Pancreas (tissue), 10 donors: Measurements from ENCODE around the gene NR2E1. TPM values are rescaled to one million over a fixed set of nuclear protein-coding genes. Genes with fewer than 3 reads are reported as not detected.

ENCODE experiments used
- ATAC-seq, 4 donors: fragments of 200-7000 bp; cut with Tn5 transposase; one replicate each; pipeline versions ENCODE4 v1.8.0 to v1.9.1; 2020; ENCODE audit warnings: mild to moderate bottlenecking in 4 of 4, moderate library complexity in 4 of 4
- DNase-seq, 6 donors: peaks; one replicate each; pipeline ENCODE4 v3.0.0-alpha.2; 2020
- FAIRE-seq: peaks from 2 replicates; lab custom pipeline; 2012; peaks lifted over from hg19 to GRCh38; lab: Jason Lieb, UNC
- H3K27ac ChIP-seq, 4 donors: fragments of 200-600 bp; sonication (generic); 1 replicate in 3 of 4; 2 replicates in 1 of 4; pipeline versions ENCODE4 v1.5.0 to v1.8.0; 2020
- H3K27me3 ChIP-seq, 4 donors: fragments of 200-600 bp; one replicate each; pipeline ENCODE4 v1.8.0; 2021
- H3K36me3 ChIP-seq, 3 donors: fragments of 200-600 bp; sonication (generic) in 1 of 3; one replicate each; pipeline versions ENCODE4 v1.5.0 to v1.8.0; 2020 to 2021
- H3K4me1 ChIP-seq, 3 donors: fragments of 200-600 bp; one replicate each; pipeline ENCODE4 v1.8.0; 2021
- H3K4me3 ChIP-seq, 4 donors: fragments of 200-600 bp; sonication (generic) in 2 of 4; one replicate each; pipeline versions ENCODE4 v1.5.0 to v1.8.0; 2020 to 2021
- H3K9me3 ChIP-seq, 4 donors: fragments of 200-600 bp; one replicate each; pipeline ENCODE4 v1.8.0; 2021
- CTCF ChIP-seq, 4 donors: fragments of 200-600 bp; sonication (generic) in 3 of 4; IDR thresholded peaks; one replicate each; pipeline versions ENCODE4 v1.5.0 to v1.8.0; 2021; ENCODE audit warnings: antibody characterized with exemption in 4 of 4
- WGBS, 2 donors: extraction: QIAGEN DNeasy Blood & Tissue Kit; methylation state at CpG; one replicate each; pipeline ENCODE4 v1.1.7; 2013; 5-methylcytosine and 5-hydroxymethylcytosine counted together
- intact Hi-C, 3 donors: fragments of 100-400 bp; cut with DNase I; formaldehyde crosslinking; loops; one replicate each; pipeline versions ENCODE4 v1.11.1 to v1.14.2; 2022
- polyA plus RNA-seq, 2 donors: library from polyadenylated mRNA; stranded (reverse); fragments of 200-250 nt; gene quantifications; one replicate each; pipeline ENCODE4 v1.2.3, GENCODE V29; 2013
- total RNA-seq, 6 donors: library from RNA; stranded (reverse); fragmentation: NEBNext Ultra II Directional in 4 of 6; extraction: Animal tissue kit (Norgen Biotek cat#: 25700) in 4 of 6; gene quantifications; one replicate each; pipeline versions ENCODE4 v1.2.1 to v1.2.4, GENCODE V29; 2021 to 2023
- donor health status: healthy with polysubstance abuse.
- donor health status: DM: no; HTN: no; CAD: no; lungs with moderate emphysema.
- donor health status: DM: no; HTN: no; CAD: no.
- donor health status: control.
- donor health status: control.
- donor health status: Bipolar disorder and iron deficiency.
- donor health status: DM: yes; HTN: yes; CAD: no.
- donor health status: DM: no; HTN: no; CAD: no.
- donor health status: DM: no; HTN: no; CAD: no.
- donor health status: DM: yes; HTN: yes; CAD: no.

The NR2E1 gene
- total and polyA plus RNA-seq, 8 donors = 0.02 to 0.19 (median 0.06) TPM; not detected in 5

- Histone ChIP-seq H3K4me1 (peaks cover 0 to 5% (median 0%) of the 10 kb centered on the region in 3 donors), H3K27me3 (peaks cover 0 to 9% (median 3%) of the 10 kb centered on the region in 4 donors), H3K4me3 (peak overlapping the region in 1 of 4 donors; percentile 54), H3K36me3 (no peaks in the 10 kb centered on the region), H3K9me3 (no peaks in the 10 kb centered on the region), H3K27ac (no peak overlapping the region)
- intact Hi-C loops = loop anchor here in 1 of 3 donors (5.0 kb wide), 1 partner anchor 78 kb away; no protein-coding TSS in a partner anchor
- 55 to 56% methylated on average over 43 of the region's 43 CpGs for WGBS, 2 donors
- no peak for TF ChIP-seq CTCF (IDR thresholded peaks at IDR 0.05)
- FAIRE-seq = no peak
- no peak for ATAC-seq
- DNase-seq = peak in 1 of 6 donors; percentile 58
Observed at GRCh38 chr6:108174371-108175175, 8.8 kb downstream of the NR2E1 start.

GRCh38 chr6:108175176-108175591 lies 9.4 kb downstream of the NR2E1 start:
- no peak overlapping the region for H3K27ac ChIP-seq
- H3K36me3 ChIP-seq = no peaks in the 10 kb centered on the region
- peaks cover 0 to 7% (median 2%) of the 10 kb centered on the region in 4 donors for H3K27me3 ChIP-seq
- 24 to 26% methylated on average over 22 of the region's 22 CpGs for WGBS, 2 donors
- no peaks in the 10 kb centered on the region for H3K9me3 ChIP-seq
- intact Hi-C loops = loop anchor here in 1 of 3 donors (5.0 kb wide), 1 partner anchor 77 kb away; no protein-coding TSS in a partner anchor
- FAIRE-seq = no peak
- peak overlapping the region; percentile 18 to 54 (median 34) for H3K4me3 ChIP-seq
- no peak for DNase-seq
- no peak for TF ChIP-seq CTCF (IDR thresholded peaks at IDR 0.05)
- ATAC-seq = peak in 2 of 4 donors; percentile 3 to 12
- H3K4me1 ChIP-seq = peaks cover 0 to 5% (median 0%) of the 10 kb centered on the region in 3 donors

GRCh38 chr6:108175592-108176279 lies 9.9 kb downstream of the NR2E1 start:
- H3K27ac ChIP-seq = no peak overlapping the region
- peaks cover 0 to 3% (median 0%) of the 10 kb centered on the region in 4 donors for H3K27me3 ChIP-seq
- peaks cover 0 to 5% (median 0%) of the 10 kb centered on the region in 3 donors for H3K4me1 ChIP-seq
- intact Hi-C loops = loop anchor here in 1 of 3 donors (5.0 kb wide), 1 partner anchor 77 kb away; no protein-coding TSS in a partner anchor
- ATAC-seq (peak; percentile 88 to 95 (median 92)), DNase-seq (peak; percentile 32 to 75 (median 55)), FAIRE-seq (no peak)
- TF ChIP-seq CTCF (IDR thresholded peaks at IDR 0.05) = peak in 2 of 4 donors; percentile 32 to 36
- WGBS, 2 donors = 2 to 3% methylated on average over 38 of the region's 38 CpGs
- H3K4me3 ChIP-seq = peak overlapping the region; percentile 18 to 54 (median 34)
- H3K9me3 ChIP-seq = no peaks in the 10 kb centered on the region
- H3K36me3 ChIP-seq = no peaks in the 10 kb centered on the region

- intact Hi-C loops = loop anchor here in 1 of 3 donors (5.0 kb wide), 1 partner anchor 76 kb away; no protein-coding TSS in a partner anchor
- ATAC-seq (peak; percentile 13 to 32 (median 22)), FAIRE-seq (no peak), DNase-seq (peak in 1 of 6 donors; percentile 54)
- no peak for TF ChIP-seq CTCF (IDR thresholded peaks at IDR 0.05)
- no peaks in the 10 kb centered on the region for H3K9me3 ChIP-seq
- 34 to 36% methylated on average over 46 of the region's 46 CpGs for WGBS, 2 donors
- no peaks in the 10 kb centered on the region for H3K27me3 ChIP-seq
- H3K36me3 ChIP-seq = no peaks in the 10 kb centered on the region
- peaks cover 0 to 5% (median 0%) of the 10 kb centered on the region in 3 donors for H3K4me1 ChIP-seq
- H3K4me3 ChIP-seq = peak overlapping the region; percentile 18 to 54 (median 34)
- no peak overlapping the region for H3K27ac ChIP-seq
Observed at GRCh38 chr6:108176281-108177089, 10.7 kb downstream of the NR2E1 start.
